Measurements from ENCODE around the gene PDE3A.
"Not testable (repeated sequence)": the region's sequence is repeated elsewhere in the genome, so short reads cannot be mapped to it uniquely, and the experiment has no call there.

PDE3A gene

DNA sequence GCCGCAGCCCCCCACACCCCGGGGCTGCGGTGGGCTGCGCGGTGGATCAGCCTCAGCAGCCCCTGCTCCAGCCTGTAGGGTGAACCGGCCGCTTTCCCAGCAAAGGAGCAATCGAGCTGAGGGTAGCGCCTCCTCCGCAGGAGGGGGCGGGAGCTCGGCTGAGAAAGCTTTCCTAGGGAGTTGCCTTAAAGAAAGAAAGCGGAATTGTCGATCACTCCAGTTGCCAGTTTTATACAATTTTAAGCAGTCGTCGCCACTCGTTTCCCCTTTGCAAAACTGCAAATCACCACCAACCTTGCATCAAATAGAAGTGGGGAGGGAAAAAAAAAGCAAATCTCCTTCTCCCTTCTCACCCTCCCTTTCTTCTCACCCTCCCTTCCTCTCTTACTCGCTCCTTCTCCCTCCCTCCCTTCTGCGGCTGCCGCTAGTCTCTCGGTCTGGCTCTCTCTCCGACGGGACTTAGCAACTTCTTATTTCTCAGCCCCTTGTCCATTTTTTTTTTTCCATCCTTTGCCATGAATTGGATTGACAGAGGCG, at the start of gene PDE3A:
Gene PDE3A, plus strand, starts transcription at position 424 of the 537 bp plus-strand sequence. CDS start 748 bp downstream, outside the sequence.
- DNase-seq: no peak

DNA sequence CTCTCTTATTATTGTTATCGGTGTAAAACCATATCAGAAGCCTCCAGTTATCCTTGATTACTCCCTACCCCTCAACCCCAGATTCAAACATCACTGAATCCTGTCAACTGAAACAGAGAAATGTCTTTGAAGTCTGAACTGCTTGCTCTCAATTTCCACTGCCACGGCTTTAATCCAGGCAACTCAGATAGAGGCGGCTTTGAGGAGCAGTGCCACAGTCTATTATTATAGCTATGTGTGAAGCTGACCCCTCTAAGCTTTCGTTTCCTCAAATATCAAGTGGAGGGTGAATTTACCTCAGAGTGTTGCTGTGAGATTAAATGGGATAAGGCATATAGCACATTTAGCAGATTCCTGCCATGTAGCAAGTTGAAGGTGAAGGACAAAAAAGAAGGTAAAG, 49.0 kb upstream of the PDE3A start:
- DNase-seq: peak; percentile 3

GRCh38 chr12:20320552-20320951, 47.8 kb upstream of the PDE3A start:
- no peak for DNase-seq

GRCh38 chr12:20330826-20331505, 37.4 kb upstream of the PDE3A start:
- DNase-seq: not testable (repeated sequence)

DNA sequence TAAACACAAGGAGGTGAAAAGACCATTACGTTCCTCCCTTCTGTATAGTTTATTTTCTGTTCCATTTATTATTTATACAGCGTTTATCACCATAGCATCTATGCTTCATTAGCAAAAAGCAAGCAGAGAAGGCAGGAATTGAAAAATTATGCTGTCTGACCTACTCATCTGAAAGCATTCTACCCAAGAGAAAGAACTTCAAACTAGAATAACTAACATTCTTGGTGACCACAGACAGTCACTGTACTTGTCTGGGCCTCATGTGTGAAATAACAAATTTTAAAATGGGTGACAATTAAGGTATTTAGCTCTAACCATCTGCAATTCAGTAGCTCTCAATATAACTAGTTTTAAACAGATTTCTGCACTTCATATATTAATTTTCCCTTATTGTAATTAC, 29.3 kb upstream of the PDE3A start:
- no peak for DNase-seq

DNA sequence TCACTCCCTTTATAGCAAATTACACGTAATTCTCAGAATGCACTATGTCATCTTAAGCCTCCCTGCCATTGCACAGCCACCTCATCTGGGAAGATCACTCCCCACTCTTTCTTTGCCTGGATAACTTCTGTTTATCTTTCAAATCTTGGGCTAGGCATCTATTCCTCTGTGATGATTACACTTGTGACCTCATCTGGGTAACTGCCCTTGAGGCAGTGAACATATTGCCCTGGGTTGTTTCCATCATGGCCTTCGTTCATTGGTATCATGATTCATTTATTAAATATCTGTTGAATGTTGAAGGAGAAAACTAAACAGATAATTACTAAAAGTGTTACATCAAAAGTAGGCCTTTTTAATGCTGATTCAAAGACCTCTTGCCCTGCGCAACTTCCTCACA, 26.2 kb upstream of the PDE3A start:
- no peak for DNase-seq

- DNase-seq: no peak
These were observed 22.5 kb upstream of the PDE3A start for GRCh38 chr12:20345866-20346265.

DNA sequence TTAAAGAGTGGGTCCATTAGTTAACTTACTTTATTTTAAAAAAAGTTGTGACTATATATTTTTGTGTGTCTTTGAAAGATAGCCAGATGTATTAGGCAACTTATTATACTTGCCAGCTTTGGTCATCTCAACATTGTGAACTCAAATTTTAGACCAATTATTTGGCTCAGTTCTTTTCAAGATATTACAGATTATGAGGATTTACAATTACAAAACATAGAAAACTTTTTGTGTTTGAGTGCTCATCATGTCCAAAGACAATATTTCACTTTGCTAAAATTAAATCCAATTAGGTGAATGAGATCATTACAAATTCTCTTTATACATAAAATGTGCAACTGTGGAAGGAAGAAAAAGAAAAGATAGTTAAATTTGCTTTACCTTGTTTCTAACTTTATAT, 18.3 kb upstream of the PDE3A start:
- no peak for DNase-seq

- DNase-seq: no peak
These were observed 17.8 kb upstream of the PDE3A start for GRCh38 chr12:20350495-20350894.

- no peak for DNase-seq
These were observed 16.9 kb upstream of the PDE3A start for GRCh38 chr12:20351406-20351805.

- no peak for DNase-seq
These were observed 12.3 kb upstream of the PDE3A start for GRCh38 chr12:20356048-20356447.

GRCh38 chr12:20360407-20360806, 7.9 kb upstream of the PDE3A start:
- DNase-seq: no peak

DNA sequence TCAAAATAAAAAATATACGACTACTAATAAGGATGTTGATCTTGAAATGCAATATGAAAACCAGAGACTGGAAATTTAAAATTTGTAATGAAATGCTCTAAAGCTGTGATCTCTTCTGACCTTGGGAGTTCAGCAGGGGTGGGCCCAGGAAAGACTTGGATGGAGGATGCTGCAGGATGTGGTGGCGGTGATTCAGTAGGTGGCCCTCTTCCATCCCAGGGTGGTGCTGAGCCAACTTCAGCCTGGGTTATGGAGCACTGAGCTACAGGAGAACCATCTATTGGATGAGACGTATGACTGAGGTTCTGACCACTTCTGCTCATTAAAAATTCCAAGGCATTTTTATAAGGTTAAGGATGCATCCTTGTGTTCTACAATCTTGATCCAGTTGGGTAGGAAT, 6.9 kb upstream of the PDE3A start:
- DNase-seq: no peak

GRCh38 chr12:20364501-20364900, 3.8 kb upstream of the PDE3A start:
- DNase-seq: no peak

DNA sequence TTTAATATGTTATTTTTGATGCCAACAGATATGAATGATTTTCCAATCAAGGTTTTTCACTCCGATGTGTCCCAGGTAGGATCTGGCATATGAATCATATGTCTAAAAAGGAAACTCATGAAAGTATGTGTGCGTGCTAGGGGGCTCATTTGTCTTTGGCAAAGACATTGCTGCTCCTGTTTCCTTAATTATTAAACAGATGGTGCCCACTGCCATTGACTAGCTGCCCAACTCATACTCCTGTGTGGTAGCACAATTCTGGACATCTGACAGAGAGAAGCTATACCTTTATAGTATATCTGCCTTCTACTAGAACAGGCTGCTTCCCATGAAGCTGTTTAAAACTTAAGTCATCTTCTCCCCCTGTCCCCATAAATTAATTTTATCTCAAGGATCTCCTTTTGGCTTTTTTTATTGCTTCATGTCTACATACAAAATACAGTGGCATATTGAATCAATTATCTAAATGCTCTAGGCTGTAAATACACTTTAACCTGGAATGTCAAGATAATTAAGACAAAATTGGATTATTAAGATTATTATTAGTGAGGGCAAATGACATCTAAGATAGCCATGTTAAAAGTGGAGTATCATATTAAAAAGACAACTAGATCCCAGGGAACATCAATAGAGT, 1.4 kb upstream of the PDE3A start:
- no peak for DNase-seq

GRCh38 chr12:20367583-20368113, 689 bp upstream of the PDE3A start:
- no peak for DNase-seq

DNA sequence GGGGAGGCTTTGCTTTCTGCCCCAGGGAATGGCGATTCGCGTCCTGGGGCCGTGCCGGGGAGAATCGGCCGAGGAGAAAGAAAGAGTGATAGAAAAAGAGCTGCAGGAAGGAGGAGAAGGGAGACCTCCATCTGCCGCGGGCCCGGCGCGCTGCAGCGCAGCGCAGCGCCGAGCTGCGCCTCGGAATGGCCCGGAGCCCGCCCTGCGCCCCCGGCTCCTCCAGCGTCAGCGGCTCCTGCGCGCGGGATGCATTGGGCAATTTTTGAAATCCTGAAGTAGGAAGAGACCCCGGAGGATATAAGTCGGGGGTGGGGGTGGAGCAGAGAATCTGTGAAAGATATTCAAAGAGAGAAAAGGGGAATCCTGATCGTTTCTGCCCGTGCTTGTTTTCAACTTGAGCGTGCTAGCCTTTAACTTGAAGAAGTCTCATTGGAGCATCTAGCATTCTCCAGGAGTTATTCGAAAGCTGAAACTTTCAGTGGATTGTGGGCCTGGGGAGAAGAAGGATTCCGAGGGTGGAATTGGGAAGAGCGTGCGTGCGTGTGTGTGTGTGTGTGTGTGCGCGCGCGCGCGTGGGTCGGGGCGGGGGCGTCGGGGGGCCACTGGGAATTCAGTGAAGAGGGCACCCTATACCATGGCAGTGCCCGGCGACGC, 441 bp downstream of the PDE3A start:
- DNase-seq: peak; percentile 32

- peak; percentile 23 for DNase-seq
These were observed 1.1 kb downstream of the PDE3A start for GRCh38 chr12:20369305-20370013.

DNA sequence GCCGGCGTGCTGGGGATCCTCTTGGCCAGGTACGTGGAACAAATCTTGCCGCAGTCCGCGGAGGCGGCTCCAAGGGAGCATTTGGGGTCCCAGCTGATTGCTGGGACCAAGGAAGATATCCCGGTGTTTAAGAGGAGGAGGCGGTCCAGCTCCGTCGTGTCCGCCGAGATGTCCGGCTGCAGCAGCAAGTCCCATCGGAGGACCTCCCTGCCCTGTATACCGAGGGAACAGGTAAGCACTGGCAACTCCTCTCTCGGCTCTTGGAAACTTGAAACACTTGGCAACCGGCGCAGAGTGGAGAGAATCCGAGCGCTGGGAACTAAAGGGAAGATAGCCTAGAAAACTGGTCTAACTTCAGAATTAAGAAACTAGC, 1.7 kb downstream of the PDE3A start:
- DNase-seq: no peak

DNA sequence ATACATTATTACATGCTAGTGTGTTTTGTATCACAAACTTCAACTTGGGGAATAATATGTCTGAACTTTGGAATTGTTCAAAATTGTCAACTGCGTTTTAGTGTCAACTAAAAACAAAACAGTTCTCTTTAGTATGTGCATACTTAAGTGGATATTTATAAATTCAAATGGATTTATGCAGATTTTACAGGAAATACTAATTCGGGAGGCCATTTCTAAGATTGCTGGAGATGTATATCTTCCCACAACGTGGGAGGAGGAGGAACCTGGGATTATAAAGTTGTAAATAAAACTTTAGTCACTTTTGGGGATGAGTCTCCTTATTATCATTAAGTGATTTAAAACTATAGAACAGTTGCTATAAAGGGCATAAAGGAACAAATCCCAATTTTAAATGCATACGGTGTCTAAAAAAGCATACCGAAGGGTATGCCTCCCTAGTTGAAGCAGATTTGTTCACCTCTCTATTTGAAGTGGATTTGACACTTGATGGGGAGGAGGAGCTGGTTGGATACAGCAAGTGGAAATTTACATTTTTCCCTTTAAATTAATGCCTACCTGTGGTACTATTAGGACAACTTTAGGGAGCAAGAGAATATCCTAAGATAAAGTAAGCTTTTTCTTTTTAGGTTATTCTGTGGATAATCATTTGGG, 2.7 kb downstream of the PDE3A start:
- no peak for DNase-seq

DNA sequence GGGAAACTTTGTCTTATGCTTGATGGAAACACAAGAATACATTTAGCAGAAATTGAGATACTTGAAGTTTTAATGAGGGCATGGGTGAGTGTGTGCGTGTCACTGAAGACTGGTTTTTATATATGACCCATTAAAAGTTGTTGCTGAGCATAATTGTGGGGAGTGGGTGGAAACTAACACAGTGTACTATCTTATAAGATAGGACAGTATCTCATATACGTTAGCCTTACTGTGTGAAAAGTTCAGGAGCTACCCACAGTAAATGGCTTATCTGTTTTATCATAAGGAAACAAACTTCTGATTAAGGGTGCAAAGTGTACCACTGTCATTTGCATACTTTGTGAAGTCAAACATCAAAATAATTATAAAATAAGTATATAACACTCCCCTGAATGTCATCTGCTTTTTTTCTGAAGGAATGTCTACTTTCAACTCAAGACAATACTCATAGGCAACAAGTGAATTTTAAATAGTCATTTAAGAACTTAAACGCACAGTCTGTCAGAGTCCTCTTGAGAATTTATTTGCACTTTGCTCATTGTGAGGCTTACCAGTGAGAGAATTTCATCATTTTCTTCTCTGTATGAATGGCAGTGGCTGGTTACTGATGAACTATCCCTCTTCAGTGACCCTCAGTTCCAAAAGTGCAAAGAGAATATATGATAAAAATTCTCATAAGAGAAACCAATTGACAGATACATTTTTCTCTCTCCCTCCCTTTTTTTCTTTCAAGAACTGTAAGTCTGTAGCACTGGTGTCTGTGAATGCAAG, 4.2 kb downstream of the PDE3A start:
- no peak for DNase-seq

DNA sequence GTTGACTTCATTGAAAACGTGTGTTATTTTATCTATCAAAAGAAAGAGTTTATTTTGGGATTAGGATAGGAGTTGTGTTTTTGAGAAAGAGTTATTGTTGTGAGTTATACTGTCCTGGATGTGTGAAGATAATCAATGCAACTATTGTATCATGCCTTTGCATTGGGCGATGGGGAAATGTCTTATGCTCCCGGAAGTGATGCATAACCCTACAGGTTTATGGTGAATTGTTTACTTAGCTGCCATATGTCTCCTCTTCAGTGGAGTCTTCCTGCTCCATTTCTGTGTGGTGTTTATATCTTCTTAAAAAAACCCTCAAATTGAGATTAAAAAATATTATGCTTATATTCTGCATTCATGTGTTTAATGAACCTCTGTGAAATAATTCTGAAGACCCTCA, 6.5 kb downstream of the PDE3A start:
- no peak for DNase-seq
